Calu3 (cell line): ENCODE measurements around the gene SBF2. TPM values are rescaled to one million over a fixed set of nuclear protein-coding genes. Genes with fewer than 3 reads are reported as not detected.

Source experiments
- BruUV-seq: library from RNA; stranded (reverse); fragments of 400-500 nt; replicated peaks from 2 replicates; lab custom pipeline; 2021; lab: Mats Ljungman, UMichigan
- CTCF ChIA-PET: fragments of 300-600 bp; sonication (Branson Sonifier 250); formaldehyde crosslinking; loops from one replicate; lab custom pipeline; 2022; ENCODE audit warnings: antibody characterized with exemption; lab: Charles Lee
- DNase-seq: peaks from one replicate; pipeline ENCODE4 v3.0.0; 2022
- H3K27ac Mint-ChIP-seq: one replicate; pipeline ENCODE4 v1.8.0; 2022; ENCODE audit warnings: mixed read lengths; ENCODE audit not compliant: unreplicated experiment
- H3K27me3 Mint-ChIP-seq: one replicate; pipeline ENCODE4 v1.8.0; 2022; ENCODE audit warnings: mixed read lengths; ENCODE audit not compliant: unreplicated experiment
- H3K36me3 Mint-ChIP-seq: one replicate; pipeline ENCODE4 v1.8.0; 2022; ENCODE audit warnings: mild to moderate bottlenecking, moderate library complexity, mixed read lengths; ENCODE audit not compliant: insufficient read depth, unreplicated experiment
- H3K4me1 Mint-ChIP-seq: one replicate; pipeline ENCODE4 v1.8.0; 2022; ENCODE audit warnings: mild to moderate bottlenecking, low read depth, mixed read lengths; ENCODE audit not compliant: unreplicated experiment
- H3K4me3 Mint-ChIP-seq: one replicate; pipeline ENCODE4 v1.8.0; 2022; ENCODE audit warnings: mild to moderate bottlenecking, low read depth, moderate library complexity, mixed read lengths; ENCODE audit not compliant: unreplicated experiment
- H3K9me3 Mint-ChIP-seq: one replicate; pipeline ENCODE4 v1.8.0; 2022; ENCODE audit warnings: low read depth, mixed read lengths; ENCODE audit not compliant: unreplicated experiment
- CTCF ChIP-seq: fragments of 200-600 bp; IDR thresholded peaks from one replicate; pipeline ENCODE4 v1.8.0; 2022; ENCODE audit warnings: antibody characterized with exemption; ENCODE audit not compliant: unreplicated experiment
- intact Hi-C: fragments of 100-400 bp; cut with micrococcal nuclease; formaldehyde crosslinking; loops from one replicate; pipeline ENCODE4 v1.10.0; 2022; ENCODE audit not compliant: unreplicated experiment
- total RNA-seq: library from RNA; stranded (reverse); gene quantifications from 2 replicates; pipeline ENCODE4 v1.2.3, GENCODE V29; 2022

SBF2 gene
- total RNA-seq, 1 experiment from 2014 or later, result 39.0 TPM

- Mint-ChIP-seq H3K36me3 (no peaks in the 10 kb centered on the region), H3K27ac (no peak overlapping the region), H3K27me3 (no peaks in the 10 kb centered on the region), H3K4me1 (peaks cover 24% of the 10 kb centered on the region), H3K9me3 (no peaks in the 10 kb centered on the region), H3K4me3 (no peak overlapping the region)
- intact Hi-C loops, result no loop called here
- CTCF ChIA-PET, result interaction anchor here (1.0 kb wide), 1 partner anchor 9 kb away, joined by 3 read pairs; no protein-coding TSS in a partner anchor
- DNase-seq, result no peak
- TF ChIP-seq CTCF, result no peak
- no TSS peak for BruUV-seq
These were observed 486.9 kb downstream of the SBF2 start for GRCh38 chr11:9806946-9807687.

GRCh38 chr11:9804419-9804902 lies 489.6 kb downstream of the SBF2 start:
- no peaks in the 10 kb centered on the region for H3K27me3 Mint-ChIP-seq
- no TSS peak for BruUV-seq
- peak overlapping the region; percentile 22 for H3K27ac Mint-ChIP-seq
- CTCF ChIA-PET, result interaction anchor here (0.7 kb wide), 1 partner anchor 229 kb away, joined by 3 read pairs; no protein-coding TSS in a partner anchor
- DNase-seq, result no peak
- intact Hi-C loops, result no loop called here
- TF ChIP-seq CTCF, result no peak
- H3K4me1 Mint-ChIP-seq, result peaks cover 25% of the 10 kb centered on the region
- no peak overlapping the region for H3K4me3 Mint-ChIP-seq
- no peaks in the 10 kb centered on the region for H3K9me3 Mint-ChIP-seq
- H3K36me3 Mint-ChIP-seq, result no peaks in the 10 kb centered on the region

- Mint-ChIP-seq H3K9me3 (no peaks in the 10 kb centered on the region), H3K27me3 (no peaks in the 10 kb centered on the region), H3K4me1 (peaks cover 25% of the 10 kb centered on the region), H3K4me3 (no peak overlapping the region), H3K27ac (no peak overlapping the region), H3K36me3 (no peaks in the 10 kb centered on the region)
- intact Hi-C loops, result no loop called here
- TF ChIP-seq CTCF, result no peak
- CTCF ChIA-PET, result interaction anchor here (0.7 to 0.8 kb wide), 2 partner anchors 229 to 609 kb away, joined by 3 to 6 read pairs; no protein-coding TSS in a partner anchor
- no TSS peak for BruUV-seq
- DNase-seq, result no peak
These were observed 490.2 kb downstream of the SBF2 start for GRCh38 chr11:9803685-9804418.

GRCh38 chr11:9802291-9802861 lies 491.6 kb downstream of the SBF2 start:
- DNase-seq, result no peak
- no peak for TF ChIP-seq CTCF
- no peaks in the 10 kb centered on the region for H3K27me3 Mint-ChIP-seq
- no peaks in the 10 kb centered on the region for H3K9me3 Mint-ChIP-seq
- peak overlapping the region; percentile 82 for H3K27ac Mint-ChIP-seq
- H3K4me1 Mint-ChIP-seq, result peaks cover 25% of the 10 kb centered on the region
- CTCF ChIA-PET, result no interaction called here
- intact Hi-C loops, result no loop called here
- no peak overlapping the region for H3K4me3 Mint-ChIP-seq
- no peaks in the 10 kb centered on the region for H3K36me3 Mint-ChIP-seq
- no TSS peak for BruUV-seq
